ENCODE data around the gene CELSR2. TPM values are rescaled to one million over a fixed set of nuclear protein-coding genes. Genes with fewer than 3 reads are reported as not detected.

CELSR2 gene
- total and polyA plus RNA-seq, 2 of the 8 experiments (the other 6 are each of a cell fraction or from before 2014, with no cell fraction given), result 12.0 to 27.7 TPM

DNA sequence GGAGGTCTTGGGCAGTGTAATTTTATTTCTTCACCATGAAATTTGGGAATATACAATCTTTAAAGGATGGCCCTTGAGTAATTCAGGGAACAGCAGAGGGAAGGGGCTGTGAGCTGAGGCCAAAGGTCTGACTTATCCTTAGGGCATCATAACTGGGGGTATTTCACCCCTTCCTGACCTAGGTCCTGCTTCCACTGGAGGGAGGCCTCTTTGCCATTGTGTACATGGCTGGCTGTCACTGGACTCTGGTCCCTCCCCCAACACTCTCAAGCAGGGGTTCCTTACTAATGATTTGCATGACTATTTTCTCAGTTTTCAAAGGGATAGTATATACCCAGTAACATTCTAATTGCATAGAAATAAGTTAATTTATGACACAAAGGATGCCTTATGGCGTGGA, 40.8 kb downstream of the CELSR2 start:
- Histone ChIP-seq H2BK20ac (ENCODE audit: low read length) (no peak overlapping the region), H3K4ac (replicated peaks; ENCODE audit: insufficient read length, low read depth, low read length) (no peak overlapping the region), H4K20me1 (replicated peaks in 1 of 2; ENCODE audit: control insufficient read depth in 1 of 2, insufficient read depth in 2 of 2, low read length in 2 of 2) (no peaks in the 10 kb centered on the region), H3K36me3 (ENCODE audit: control insufficient read depth in 2 of 4, insufficient read depth in 4 of 4, low read length in 3 of 4) (no peaks in the 10 kb centered on the region), H4K5ac (ENCODE audit: insufficient read length, low read depth, low read length) (no peak overlapping the region), H3K4me3 (ENCODE audit: extremely low read depth in 1 of 4, insufficient read depth in 2 of 4, low read depth in 3 of 4, low read length in 4 of 4) (no peak overlapping the region), H3K23ac (ENCODE audit: insufficient read length) (no peak overlapping the region), H2BK5ac (ENCODE audit: low read depth, low read length) (no peak overlapping the region), H3K79me2 (ENCODE audit: control insufficient read depth in 1 of 2, insufficient read depth in 2 of 2, low read length in 2 of 2) (no peaks in the 10 kb centered on the region), H3K27me3 (replicated peaks in 1 of 4; ENCODE audit: control insufficient read depth in 3 of 4, extremely low read depth in 1 of 4, insufficient read depth in 3 of 4, low read length in 3 of 4) (no peaks in the 10 kb centered on the region), H3K4me1 (replicated peaks in 1 of 4; ENCODE audit: control insufficient read depth in 3 of 4, insufficient read depth in 4 of 4, low read length in 3 of 4) (no peaks in the 10 kb centered on the region), H2BK12ac (ENCODE audit: low read depth, low read length) (no peak overlapping the region), H3K9me3 (ENCODE audit: insufficient read depth in 2 of 2, low read depth in 1 of 2, low read length in 1 of 2) (no peaks in the 10 kb centered on the region), H2BK15ac (ENCODE audit: low read length) (no peak overlapping the region), H3K4me2 (ENCODE audit: insufficient read depth in 1 of 2, low read depth in 2 of 2, low read length in 2 of 2) (no peak overlapping the region), H2AFZ (ENCODE audit: low read length) (no peak overlapping the region), H3K9ac (replicated peaks in 1 of 4; ENCODE audit: extremely low read depth in 1 of 4, low read depth in 3 of 4, low read length in 3 of 4) (no peak overlapping the region), H3K23me2 (ENCODE audit: low read depth, low read length) (no peaks in the 10 kb centered on the region), H3K14ac (ENCODE audit: insufficient read length) (no peak overlapping the region), H2AK5ac (ENCODE audit: low read depth, low read length) (no peak overlapping the region), H2BK120ac (replicated peaks; ENCODE audit: low read depth, low read length) (no peak overlapping the region), H3K79me1 (ENCODE audit: low read depth, low read length) (no peaks in the 10 kb centered on the region), H3K56ac (replicated peaks; ENCODE audit: insufficient read length, low read depth, low read length) (no peak overlapping the region), H3K27ac (ENCODE audit: low read depth, low read length) (no peak overlapping the region), H3K18ac (ENCODE audit: extremely low read depth, low read length) (no peak overlapping the region), H4K8ac (ENCODE audit: extremely low read depth, insufficient read depth, low read length) (no peak overlapping the region), H4K91ac (replicated peaks; ENCODE audit: insufficient read length, low read length) (no peak overlapping the region)
- DNase-seq (ENCODE audit: low read depth in 1 of 2, low spot score in 2 of 2), result no peak
- no peak for FAIRE-seq
- ChIA-PET CTCF (ENCODE audit: partially characterized antibody) (no interaction called here), POLR2A (ENCODE audit: partially characterized antibody) (no interaction called here)
- 100% methylated on average over 1 of the region's 1 CpG; no CpG with 5 or more reads in 1 of the 2 experiments for WGBS, 2 experiments (ENCODE audit: extremely low coverage in 1 of 2, insufficient coverage in 1 of 2, insufficient read length in 1 of 2, insufficient replicate concordance in 2 of 2, low coverage in 1 of 2, low lambda C conversion rate in 2 of 2, missing lambda C conversion rate in 1 of 2)
- TF ChIP-seq CHD1 (IDR thresholded peaks at IDR 0.05; ENCODE audit: low read depth, low read length), result no peak
- TF ChIP-seq MAX (IDR thresholded peaks at IDR 0.05), result no peak
- no peak for TF ChIP-seq TEAD4 (IDR thresholded peaks at IDR 0.05; ENCODE audit: low read depth, low read length)
- no peak for TF ChIP-seq POLR2AphosphoS5 (IDR thresholded peaks at IDR 0.05; ENCODE audit: low read depth, low read length)
- TF ChIP-seq EZH2 (IDR thresholded peaks at IDR 0.05; ENCODE audit: low read depth, low read length, severe bottlenecking), result no peak
- TF ChIP-seq SAP30 (IDR thresholded peaks at IDR 0.05; ENCODE audit: insufficient read depth, insufficient replicate concordance, low read length), result no peak
- TF ChIP-seq NRF1 (IDR thresholded peaks at IDR 0.05; ENCODE audit: low read depth, low read length), result no peak
- no peak for TF ChIP-seq RNF2 (IDR thresholded peaks at IDR 0.05; ENCODE audit: borderline replicate concordance, low read depth, low read length, missing control alignments, poor library complexity, severe bottlenecking)
- TF ChIP-seq, protein P1, sequence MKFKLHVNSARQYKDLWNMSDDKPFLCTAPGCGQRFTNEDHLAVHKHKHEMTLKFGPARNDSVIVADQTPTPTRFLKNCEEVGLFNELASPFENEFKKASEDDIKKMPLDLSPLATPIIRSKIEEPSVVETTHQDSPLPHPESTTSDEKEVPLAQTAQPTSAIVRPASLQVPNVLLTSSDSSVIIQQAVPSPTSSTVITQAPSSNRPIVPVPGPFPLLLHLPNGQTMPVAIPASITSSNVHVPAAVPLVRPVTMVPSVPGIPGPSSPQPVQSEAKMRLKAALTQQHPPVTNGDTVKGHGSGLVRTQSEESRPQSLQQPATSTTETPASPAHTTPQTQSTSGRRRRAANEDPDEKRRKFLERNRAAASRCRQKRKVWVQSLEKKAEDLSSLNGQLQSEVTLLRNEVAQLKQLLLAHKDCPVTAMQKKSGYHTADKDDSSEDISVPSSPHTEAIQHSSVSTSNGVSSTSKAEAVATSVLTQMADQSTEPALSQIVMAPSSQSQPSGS (IDR thresholded peaks at IDR 0.05; ENCODE audit: low read length), result no peak
- TF ChIP-seq HDAC6 (IDR thresholded peaks at IDR 0.05; ENCODE audit: low read depth, low read length), result no peak
- TF ChIP-seq TBP (IDR thresholded peaks at IDR 0.05; ENCODE audit: low read depth, low read length), result no peak
- no peak for TF ChIP-seq CBX8 (IDR thresholded peaks at IDR 0.05; ENCODE audit: borderline replicate concordance, low read depth, low read length)
- no peak for TF ChIP-seq KDM4A (IDR thresholded peaks at IDR 0.05; ENCODE audit: low read depth, low read length, severe bottlenecking)

All from H1 (cell line).